HepG2 (cell line): ENCODE results near the gene BAIAP2L1.

Experiments used
- NR2C2 ChIP-seq: sonication (generic); formaldehyde crosslinking; IDR thresholded peaks from 2 replicates; pipeline ENCODE4 v1.4.0; 2020; ENCODE audit warnings: missing genetic modification reagents, mild to moderate bottlenecking, moderate library complexity, borderline replicate concordance
- RAD21 ChIP-seq: fragments of 450-650 bp; formaldehyde crosslinking; IDR thresholded peaks from 2 replicates; pipeline ENCODE4 v1.5.0; 2020; ENCODE audit warnings: mild to moderate bottlenecking
- ZNF3 ChIP-seq: IDR thresholded peaks from 2 replicates; pipeline ENCODE4 v1.7.0; 2017; ENCODE audit warnings: inconsistent platforms
- TF ChIP-seq, protein P1 (sequence below): IDR thresholded peaks from 2 replicates; pipeline ENCODE4 v1.6.1; 2012; ENCODE audit warnings: inconsistent platforms
- TF ChIP-seq, protein P2 (sequence below), 2 experiments: sonication (generic) in 1 of 2; formaldehyde crosslinking in 1 of 2; IDR thresholded peaks; 2 replicates each; pipeline versions ENCODE4 v1.4.0 to v1.6.1; 2018 to 2020; ENCODE audit warnings: missing genetic modification reagents in 2 of 2, borderline replicate concordance in 1 of 2, low read depth in 1 of 2, mild to moderate bottlenecking in 1 of 2, missing biosample characterization in 1 of 2
- TF ChIP-seq, protein P3 (sequence below), 2 experiments: sonication (generic) in 1 of 2; formaldehyde crosslinking in 1 of 2; IDR thresholded peaks; 2 replicates each; pipeline versions ENCODE4 v1.5.1 to v1.6.1; 2011 to 2020; ENCODE audit warnings: borderline replicate concordance in 1 of 2, low read depth in 1 of 2, low read length in 1 of 2, mild to moderate bottlenecking in 1 of 2, missing genetic modification reagents in 1 of 2, moderate library complexity in 1 of 2

DNA sequence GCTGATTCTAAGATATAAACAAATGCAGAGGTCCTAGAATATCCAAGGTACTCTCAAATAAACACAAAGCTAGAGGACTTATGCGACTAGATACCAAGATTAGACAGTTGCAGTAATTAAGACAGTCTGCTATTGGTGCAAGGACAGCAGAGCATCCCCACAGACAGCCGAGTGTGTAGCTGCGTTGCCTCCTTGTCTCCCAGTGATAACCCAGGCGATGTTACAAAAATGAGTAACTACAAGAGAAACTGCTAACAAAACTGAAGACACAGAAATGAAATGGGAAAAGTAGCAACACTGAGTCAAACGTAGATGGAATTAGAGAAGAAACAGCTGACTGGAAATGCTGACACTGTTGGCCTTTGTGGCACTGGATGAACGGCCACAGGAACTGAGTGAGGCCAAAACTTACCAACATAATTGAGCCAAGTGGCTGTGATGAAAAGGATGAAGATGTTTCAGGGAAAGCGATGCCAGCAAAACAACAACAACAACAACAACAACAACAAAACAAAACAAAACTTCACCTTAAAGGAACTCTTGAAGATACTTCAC, 54.3 kb downstream of the BAIAP2L1 start:
- TF ChIP-seq RAD21: no peak
- TF ChIP-seq, protein P1, sequence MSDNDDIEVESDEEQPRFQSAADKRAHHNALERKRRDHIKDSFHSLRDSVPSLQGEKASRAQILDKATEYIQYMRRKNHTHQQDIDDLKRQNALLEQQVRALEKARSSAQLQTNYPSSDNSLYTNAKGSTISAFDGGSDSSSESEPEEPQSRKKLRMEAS: no peak
- TF ChIP-seq, protein P2, sequence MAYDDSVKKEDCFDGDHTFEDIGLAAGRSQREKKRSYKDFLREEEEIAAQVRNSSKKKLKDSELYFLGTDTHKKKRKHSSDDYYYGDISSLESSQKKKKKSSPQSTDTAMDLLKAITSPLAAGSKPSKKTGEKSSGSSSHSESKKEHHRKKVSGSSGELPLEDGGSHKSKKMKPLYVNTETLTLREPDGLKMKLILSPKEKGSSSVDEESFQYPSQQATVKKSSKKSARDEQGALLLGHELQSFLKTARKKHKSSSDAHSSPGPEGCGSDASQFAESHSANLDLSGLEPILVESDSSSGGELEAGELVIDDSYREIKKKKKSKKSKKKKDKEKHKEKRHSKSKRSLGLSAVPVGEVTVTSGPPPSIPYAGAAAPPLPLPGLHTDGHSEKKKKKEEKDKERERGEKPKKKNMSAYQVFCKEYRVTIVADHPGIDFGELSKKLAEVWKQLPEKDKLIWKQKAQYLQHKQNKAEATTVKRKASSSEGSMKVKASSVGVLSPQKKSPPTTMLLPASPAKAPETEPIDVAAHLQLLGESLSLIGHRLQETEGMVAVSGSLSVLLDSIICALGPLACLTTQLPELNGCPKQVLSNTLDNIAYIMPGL (CRISPR knock-in tag; IDR thresholded peaks at IDR 0.05; ENCODE audit: borderline replicate concordance in 1 of 2, low read depth in 1 of 2): no peak
- TF ChIP-seq ZNF3 (CRISPR knock-in tag): no peak
- TF ChIP-seq NR2C2 (CRISPR knock-in tag): no peak
- TF ChIP-seq, protein P3, sequence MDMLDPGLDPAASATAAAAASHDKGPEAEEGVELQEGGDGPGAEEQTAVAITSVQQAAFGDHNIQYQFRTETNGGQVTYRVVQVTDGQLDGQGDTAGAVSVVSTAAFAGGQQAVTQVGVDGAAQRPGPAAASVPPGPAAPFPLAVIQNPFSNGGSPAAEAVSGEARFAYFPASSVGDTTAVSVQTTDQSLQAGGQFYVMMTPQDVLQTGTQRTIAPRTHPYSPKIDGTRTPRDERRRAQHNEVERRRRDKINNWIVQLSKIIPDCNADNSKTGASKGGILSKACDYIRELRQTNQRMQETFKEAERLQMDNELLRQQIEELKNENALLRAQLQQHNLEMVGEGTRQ (IDR thresholded peaks at IDR 0.05; ENCODE audit: low read depth, low read length): no peak
- TF ChIP-seq, protein P3 (CRISPR knock-in tag; IDR thresholded peaks at IDR 0.05; ENCODE audit: borderline replicate concordance): no peak
